Karpas-422 (cell line): ENCODE results near the gene CSRP3. TPM values are rescaled to one million over a fixed set of nuclear protein-coding genes. Genes with fewer than 3 reads are reported as not detected.

ENCODE experiments used
- DNase-seq: peaks from one replicate; pipeline ENCODE4 v3.0.0-alpha.2; 2015
- H2AFZ ChIP-seq: fragments of 200-600 bp; sonication (generic); 2 replicates; pipeline ENCODE4 v1.6.1; 2014; ENCODE audit warnings: antibody characterized with exemption, low read length, mixed read lengths
- H3K27ac ChIP-seq: fragments of 200-600 bp; sonication (generic); 2 replicates; pipeline ENCODE4 v1.5.1; 2014; ENCODE audit warnings: mild to moderate bottlenecking, low read length, moderate library complexity
- H3K27me3 ChIP-seq: fragments of 200-600 bp; sonication (generic); 2 replicates; pipeline ENCODE4 v1.6.1; 2014; ENCODE audit warnings: low read length, mixed read lengths
- H3K36me3 ChIP-seq: fragments of 200-600 bp; sonication (generic); 2 replicates; pipeline ENCODE4 v1.6.1; 2014; ENCODE audit warnings: low read length, mixed read lengths; ENCODE audit not compliant: insufficient read depth
- H3K4me1 ChIP-seq: fragments of 200-600 bp; sonication (generic); 2 replicates; pipeline ENCODE4 v1.6.1; 2014; ENCODE audit warnings: mild to moderate bottlenecking, low read length, mixed read lengths
- H3K4me2 ChIP-seq: fragments of 200-600 bp; sonication (generic); 2 replicates; pipeline ENCODE4 v1.6.1; 2014; ENCODE audit warnings: low read length, low read depth, mild to moderate bottlenecking; ENCODE audit not compliant: poor library complexity, severe bottlenecking
- H3K4me3 ChIP-seq: fragments of 200-600 bp; sonication (generic); 2 replicates; pipeline ENCODE4 v1.5.1; 2014; ENCODE audit warnings: mild to moderate bottlenecking, antibody characterized with exemption, low read length, mixed read lengths
- H3K79me2 ChIP-seq: fragments of 200-600 bp; sonication (generic); 2 replicates; pipeline ENCODE4 v1.6.1; 2014; ENCODE audit warnings: mild to moderate bottlenecking, low read length, mixed read lengths
- H3K9ac ChIP-seq: fragments of 200-600 bp; sonication (generic); 2 replicates; pipeline ENCODE4 v1.6.0; 2014; ENCODE audit warnings: low read length
- H3K9me2 ChIP-seq: fragments of 200-600 bp; sonication (generic), shearing (Covaris generic); replicated peaks from 2 replicates; pipeline ENCODE4 v1.6.0; 2014; ENCODE audit warnings: mild to moderate bottlenecking, low read length, moderate library complexity; ENCODE audit not compliant: insufficient read depth
- H3K9me3 ChIP-seq: fragments of 300-700, 200-600 bp; sonication (generic); 2 replicates; pipeline ENCODE4 v1.6.1; 2014; ENCODE audit warnings: low read length, mixed read lengths
- H4K20me1 ChIP-seq: fragments of 200-600 bp; sonication (generic); 2 replicates; pipeline ENCODE4 v1.6.1; 2014; ENCODE audit warnings: mild to moderate bottlenecking, antibody characterized with exemption, low read length, low read depth; ENCODE audit not compliant: insufficient read depth
- total RNA-seq: library from RNA; depleted of rRNA; stranded (reverse); fragments of >200 nt; shearing (Covaris generic); gene quantifications from 2 replicates; pipeline ENCODE4 v1.2.3, GENCODE V29; 2014; ENCODE audit warnings: low replicate concordance; rRNA removed

The CSRP3 gene
- total RNA-seq, result not detected in 2 replicates

DNA sequence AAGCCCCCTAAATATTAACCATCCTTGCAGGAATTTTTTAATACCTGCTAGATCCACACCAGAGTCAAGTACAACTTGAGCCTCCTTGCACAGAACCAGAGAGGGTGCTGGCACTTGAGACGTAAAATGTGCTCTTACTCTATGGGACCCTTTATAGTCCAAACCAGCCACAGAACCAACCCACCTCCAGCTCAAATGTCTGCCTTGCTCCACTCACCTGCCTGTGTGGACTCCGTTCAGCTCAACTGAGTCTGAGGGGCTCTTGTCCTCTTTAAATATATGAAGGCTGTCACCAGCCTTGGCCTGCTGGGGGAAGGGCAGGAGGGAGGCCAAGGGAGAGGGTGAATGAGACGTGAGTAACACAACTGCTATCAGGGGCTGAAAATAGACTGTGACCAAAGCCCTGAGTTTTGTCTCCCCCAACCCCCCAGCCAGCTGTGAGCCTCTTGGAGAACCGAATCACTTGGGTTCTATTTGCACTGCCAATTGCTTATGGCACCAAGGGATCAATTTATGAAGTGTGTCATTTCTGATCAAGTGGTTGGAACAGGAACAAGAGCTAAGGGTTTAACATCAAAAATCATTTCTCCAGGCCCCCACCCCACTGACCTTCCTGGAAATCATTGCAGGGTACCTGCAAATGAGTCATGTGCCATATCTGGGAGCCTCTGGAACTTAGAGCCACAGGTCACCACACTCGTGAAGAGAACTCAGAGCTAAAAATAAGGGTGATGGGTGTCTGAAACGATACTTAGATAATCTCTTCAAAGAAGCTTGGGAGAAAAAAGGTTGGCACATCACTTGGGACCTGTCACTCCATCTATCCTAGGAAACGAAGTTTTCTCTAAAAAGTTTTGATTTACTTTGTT lies at the start of gene CSRP3:
Gene CSRP3 (minus strand): TSS at position 247 of the 869 bp plus-strand sequence. CDS start 9,535 bp downstream, outside the sequence.
- no peak for DNase-seq
- Histone ChIP-seq H4K20me1 (no peaks in the 10 kb centered on the region), H3K4me3 (no peak within 1 kb of the TSS), H3K9me3 (no peaks in the 10 kb centered on the region), H3K27me3 (no peaks in the 10 kb centered on the region), H2AFZ (no peak within 1 kb of the TSS), H3K36me3 (no peaks in the 10 kb centered on the region), H3K79me2 (no peaks in the 10 kb centered on the region), H3K9ac (no peak within 1 kb of the TSS), H3K27ac (no peak within 1 kb of the TSS), H3K9me2 (no peaks in the 10 kb centered on the region), H3K4me2 (no peak within 1 kb of the TSS), H3K4me1 (no peaks in the 10 kb centered on the region)

DNA sequence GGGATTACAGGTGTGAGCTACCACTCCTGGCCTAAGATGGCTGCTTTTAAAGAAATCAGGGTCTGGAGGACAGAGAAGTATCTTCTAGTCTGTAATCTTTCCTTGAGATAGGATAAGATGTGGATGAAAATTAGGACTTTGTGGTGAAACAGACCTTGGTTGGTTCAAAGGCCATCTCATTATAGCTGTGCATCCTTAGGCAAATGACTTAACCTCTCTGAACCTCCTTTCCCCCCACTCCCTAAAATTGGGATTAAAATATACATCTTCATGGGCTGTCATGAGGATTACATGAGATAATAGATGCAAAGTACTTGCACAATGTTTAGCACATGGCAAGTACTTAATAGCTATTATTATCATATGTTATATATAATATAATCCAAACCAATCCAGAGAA lies 49.8 kb upstream of the CSRP3 start:
- Histone ChIP-seq H3K4me3 (no peak overlapping the region), H3K9me2 (no peaks in the 10 kb centered on the region), H3K27me3 (no peaks in the 10 kb centered on the region), H4K20me1 (no peaks in the 10 kb centered on the region), H3K4me2 (no peak overlapping the region), H3K9ac (no peak overlapping the region), H3K79me2 (no peaks in the 10 kb centered on the region), H3K27ac (no peak overlapping the region), H3K36me3 (no peaks in the 10 kb centered on the region), H2AFZ (no peak overlapping the region), H3K9me3 (no peaks in the 10 kb centered on the region), H3K4me1 (no peaks in the 10 kb centered on the region)
- no peak for DNase-seq

DNA sequence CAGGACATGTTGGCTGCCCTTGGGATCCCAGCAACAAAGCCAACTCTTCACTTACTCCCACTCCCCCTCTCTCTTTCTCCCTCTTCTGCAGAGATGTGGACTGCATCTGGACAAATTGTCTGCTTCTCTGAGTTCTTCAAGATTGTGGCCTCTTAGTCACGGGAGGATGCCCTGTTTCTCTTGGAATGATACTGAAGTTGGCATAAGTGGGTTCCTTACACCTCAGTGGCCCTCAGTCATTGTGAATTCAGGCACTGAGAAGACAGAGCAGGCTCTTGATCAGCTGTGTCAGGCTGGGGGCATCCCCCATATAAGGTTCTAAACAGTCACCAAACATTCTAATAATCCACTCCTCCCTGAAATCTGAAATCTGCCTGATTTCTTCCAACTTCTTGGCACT lies 45.0 kb upstream of the CSRP3 start:
- H4K20me1 ChIP-seq, result no peaks in the 10 kb centered on the region
- H3K36me3 ChIP-seq, result no peaks in the 10 kb centered on the region
- H3K79me2 ChIP-seq, result no peaks in the 10 kb centered on the region
- H3K9me3 ChIP-seq, result no peaks in the 10 kb centered on the region
- no peak overlapping the region for H3K9ac ChIP-seq
- H3K4me2 ChIP-seq, result no peak overlapping the region
- peaks cover 8% of the 10 kb centered on the region for H3K4me1 ChIP-seq
- no peak overlapping the region for H3K4me3 ChIP-seq
- no peak overlapping the region for H3K27ac ChIP-seq
- DNase-seq, result no peak
- no peak overlapping the region for H2AFZ ChIP-seq
- no peaks in the 10 kb centered on the region for H3K9me2 ChIP-seq
- H3K27me3 ChIP-seq, result no peaks in the 10 kb centered on the region

DNA sequence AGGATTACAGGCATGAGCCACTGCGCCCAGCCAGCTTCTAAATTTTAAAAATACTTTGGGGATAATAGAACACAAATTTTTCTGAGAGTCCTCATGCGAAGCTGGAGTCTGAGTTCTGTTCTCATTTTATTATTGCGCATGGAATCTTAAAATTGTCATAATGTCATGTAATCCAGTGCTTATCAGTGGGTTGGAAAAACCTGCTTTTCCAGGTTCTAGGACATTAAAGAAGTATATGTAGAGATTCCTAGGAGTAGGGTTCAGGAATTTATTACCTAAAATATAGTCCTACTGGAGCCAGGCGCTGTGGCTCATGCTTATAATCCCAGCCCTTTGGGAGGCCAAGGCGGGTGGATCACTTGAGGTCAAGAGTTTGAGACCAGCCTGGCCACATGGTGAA lies 43.6 kb upstream of the CSRP3 start:
- Histone ChIP-seq H3K4me2 (no peak overlapping the region), H3K4me3 (no peak overlapping the region), H3K9me2 (no peaks in the 10 kb centered on the region), H3K36me3 (no peaks in the 10 kb centered on the region), H3K79me2 (peaks cover 3% of the 10 kb centered on the region), H2AFZ (no peak overlapping the region), H3K9me3 (no peaks in the 10 kb centered on the region), H3K9ac (no peak overlapping the region), H3K4me1 (peaks cover 10% of the 10 kb centered on the region), H3K27me3 (no peaks in the 10 kb centered on the region), H3K27ac (no peak overlapping the region), H4K20me1 (no peaks in the 10 kb centered on the region)
- no peak for DNase-seq

DNA sequence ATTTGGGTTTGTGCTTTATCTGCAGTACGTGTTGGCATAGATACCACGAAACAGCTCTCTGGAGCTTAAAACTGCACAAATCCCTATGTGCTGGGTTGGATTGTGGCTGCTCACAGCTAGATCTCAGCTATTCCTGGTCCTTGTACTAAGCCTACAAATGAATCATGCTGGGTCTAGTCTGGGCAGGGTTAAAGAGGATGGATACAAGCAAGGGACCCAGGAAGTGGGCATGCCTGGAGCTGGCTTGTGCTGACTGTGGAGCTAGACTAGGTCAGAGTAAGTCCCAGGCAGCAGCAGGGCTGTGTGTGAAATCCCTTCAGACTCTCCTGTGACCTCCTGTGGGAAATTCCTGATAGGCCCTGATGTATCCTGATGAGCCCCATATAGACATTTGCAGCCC lies 42.8 kb upstream of the CSRP3 start:
- H3K9ac ChIP-seq, result no peak overlapping the region
- H3K4me2 ChIP-seq, result no peak overlapping the region

DNA sequence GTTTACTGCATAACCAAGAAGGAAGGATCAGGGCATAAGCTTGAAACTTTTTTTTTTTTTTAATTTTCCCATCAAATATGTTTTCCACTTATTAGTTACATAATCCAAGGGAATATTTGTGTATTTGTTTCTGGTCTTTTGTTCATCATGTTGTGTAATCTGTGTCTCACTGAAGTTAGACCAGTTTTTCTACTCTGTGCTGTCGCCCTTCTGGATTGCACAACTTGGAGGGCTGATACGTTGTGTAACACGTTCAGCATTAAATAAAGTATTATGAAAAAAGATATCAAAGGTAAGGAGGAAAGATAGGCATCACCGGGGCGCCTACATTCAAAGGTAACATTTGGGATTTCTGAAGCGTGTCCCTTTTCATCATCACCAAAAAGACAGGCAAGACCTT lies 42.3 kb upstream of the CSRP3 start:
- Histone ChIP-seq H3K27ac (no peak overlapping the region), H3K36me3 (no peaks in the 10 kb centered on the region; the same call in 1 of the 2 replicates), H3K4me3 (no peak overlapping the region), H4K20me1 (no peaks in the 10 kb centered on the region), H3K9ac (no peak overlapping the region), H3K27me3 (no peaks in the 10 kb centered on the region), H3K4me2 (no peak overlapping the region), H2AFZ (no peak overlapping the region), H3K79me2 (peaks cover 14% of the 10 kb centered on the region), H3K9me2 (no peaks in the 10 kb centered on the region), H3K9me3 (no peaks in the 10 kb centered on the region), H3K4me1 (peaks cover 15% of the 10 kb centered on the region)
- DNase-seq, result no peak

More for the DNA sequence above, 42.8 kb upstream of the CSRP3 start:
- no peak for DNase-seq
- Histone ChIP-seq H3K4me3 (no peak overlapping the region), H3K36me3 (no peaks in the 10 kb centered on the region), H3K9me3 (no peaks in the 10 kb centered on the region), H2AFZ (no peak overlapping the region), H3K27ac (no peak overlapping the region), H3K27me3 (no peaks in the 10 kb centered on the region), H4K20me1 (no peaks in the 10 kb centered on the region), H3K79me2 (peaks cover 9% of the 10 kb centered on the region), H3K9me2 (no peaks in the 10 kb centered on the region), H3K4me1 (peaks cover 10% of the 10 kb centered on the region)

DNA sequence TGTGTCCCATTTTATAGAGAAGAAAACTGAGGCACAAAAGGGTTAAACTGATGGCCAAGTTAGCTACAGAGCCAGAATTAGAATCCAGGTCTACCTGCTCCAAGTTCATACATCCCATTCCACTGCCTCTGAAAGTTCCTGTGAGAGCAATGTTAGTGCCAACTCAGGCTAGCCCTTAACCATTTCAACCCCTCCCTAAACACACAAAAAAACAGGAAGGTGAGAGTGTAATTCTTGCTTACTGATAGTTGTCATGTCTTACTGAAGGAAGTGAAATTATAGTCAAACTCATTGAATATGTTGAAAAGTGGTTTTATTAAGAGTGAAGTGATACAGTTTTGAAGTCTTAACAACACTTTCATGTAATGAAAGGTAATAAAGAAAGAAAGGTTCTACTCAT lies 41.8 kb upstream of the CSRP3 start:
- H3K4me1 ChIP-seq, result peaks cover 20% of the 10 kb centered on the region
- no peaks in the 10 kb centered on the region for H3K27me3 ChIP-seq
- H2AFZ ChIP-seq, result no peak overlapping the region
- H3K79me2 ChIP-seq, result peaks cover 19% of the 10 kb centered on the region
- no peak overlapping the region for H3K9ac ChIP-seq
- H3K36me3 ChIP-seq, result peaks cover 4% of the 10 kb centered on the region; the same call in 1 of the 2 replicates
- no peak overlapping the region for H3K4me3 ChIP-seq
- DNase-seq, result no peak
- no peaks in the 10 kb centered on the region for H3K9me3 ChIP-seq
- H3K4me2 ChIP-seq, result no peak overlapping the region
- H3K27ac ChIP-seq, result no peak overlapping the region
- no peaks in the 10 kb centered on the region for H4K20me1 ChIP-seq
- no peaks in the 10 kb centered on the region for H3K9me2 ChIP-seq

DNA sequence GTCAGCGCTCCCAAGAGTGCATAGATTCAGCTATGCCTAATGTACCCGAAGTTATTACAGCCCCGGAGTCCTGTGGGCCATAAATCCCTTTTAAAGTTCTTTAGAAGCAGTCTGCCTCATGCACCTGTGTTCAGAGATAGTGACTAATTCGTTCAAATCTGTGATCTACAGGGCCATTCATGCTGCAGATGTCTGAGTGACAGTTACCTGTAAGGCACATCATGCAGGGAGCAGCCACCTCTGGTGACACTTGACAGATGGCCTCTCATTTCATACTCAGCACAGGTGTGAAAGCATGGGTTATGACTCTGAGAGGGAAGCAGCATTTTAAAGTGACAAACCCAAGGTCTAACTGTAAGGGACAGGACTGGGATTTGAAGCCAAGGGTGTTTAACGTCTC lies 41.4 kb upstream of the CSRP3 start:
- peaks cover 24% of the 10 kb centered on the region for H3K4me1 ChIP-seq
- H3K9me3 ChIP-seq, result no peaks in the 10 kb centered on the region
- no peaks in the 10 kb centered on the region for H3K27me3 ChIP-seq
- H3K4me2 ChIP-seq, result no peak overlapping the region
- H2AFZ ChIP-seq, result no peak overlapping the region
- no peak overlapping the region for H3K4me3 ChIP-seq
- peaks cover 7% of the 10 kb centered on the region for H3K36me3 ChIP-seq
- no peak for DNase-seq
- no peak overlapping the region for H3K27ac ChIP-seq
- peaks cover 23% of the 10 kb centered on the region for H3K79me2 ChIP-seq
- H4K20me1 ChIP-seq, result no peaks in the 10 kb centered on the region
- no peaks in the 10 kb centered on the region for H3K9me2 ChIP-seq
- H3K9ac ChIP-seq, result no peak overlapping the region
